ENCODE results near the gene ASB15.

GRCh38 chr7:123640583-123640982, 39.0 kb downstream of the ASB15 start:
- TF ChIP-seq, protein P1, sequence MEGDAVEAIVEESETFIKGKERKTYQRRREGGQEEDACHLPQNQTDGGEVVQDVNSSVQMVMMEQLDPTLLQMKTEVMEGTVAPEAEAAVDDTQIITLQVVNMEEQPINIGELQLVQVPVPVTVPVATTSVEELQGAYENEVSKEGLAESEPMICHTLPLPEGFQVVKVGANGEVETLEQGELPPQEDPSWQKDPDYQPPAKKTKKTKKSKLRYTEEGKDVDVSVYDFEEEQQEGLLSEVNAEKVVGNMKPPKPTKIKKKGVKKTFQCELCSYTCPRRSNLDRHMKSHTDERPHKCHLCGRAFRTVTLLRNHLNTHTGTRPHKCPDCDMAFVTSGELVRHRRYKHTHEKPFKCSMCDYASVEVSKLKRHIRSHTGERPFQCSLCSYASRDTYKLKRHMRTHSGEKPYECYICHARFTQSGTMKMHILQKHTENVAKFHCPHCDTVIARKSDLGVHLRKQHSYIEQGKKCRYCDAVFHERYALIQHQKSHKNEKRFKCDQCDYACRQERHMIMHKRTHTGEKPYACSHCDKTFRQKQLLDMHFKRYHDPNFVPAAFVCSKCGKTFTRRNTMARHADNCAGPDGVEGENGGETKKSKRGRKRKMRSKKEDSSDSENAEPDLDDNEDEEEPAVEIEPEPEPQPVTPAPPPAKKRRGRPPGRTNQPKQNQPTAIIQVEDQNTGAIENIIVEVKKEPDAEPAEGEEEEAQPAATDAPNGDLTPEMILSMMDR (IDR thresholded peaks at IDR 0.05) = no peak
- TF ChIP-seq POLR2A (IDR thresholded peaks at IDR 0.05) = no peak
- TF ChIP-seq EP300 (IDR thresholded peaks at IDR 0.05) = no peak
- TF ChIP-seq POLR2AphosphoS5 (IDR thresholded peaks at IDR 0.05) = no peak
